Measurements from ENCODE around the gene NT5DC1. TPM values are rescaled to one million over a fixed set of nuclear protein-coding genes. Genes with fewer than 3 reads are reported as not detected.

Gene NT5DC1
- total RNA-seq, 1 donor from 2014 or later, result 46.0 TPM

- intact Hi-C loops (cut with DNase I), result no loop called here
- DNase-seq, result no peak
- no peaks in the 10 kb centered on the region for H3K9me3 ChIP-seq
- no peak for TF ChIP-seq CTCF (IDR thresholded peaks at IDR 0.05)
- peak overlapping the region; percentile 98 for H3K27ac ChIP-seq
- H3K36me3 ChIP-seq, result no peaks in the 10 kb centered on the region
- H3K4me3 ChIP-seq, result peak overlapping the region; percentile 84
- peaks cover 56% of the 10 kb centered on the region for H3K4me1 ChIP-seq
- no peak for ATAC-seq
- no peaks in the 10 kb centered on the region for H3K27me3 ChIP-seq (ENCODE audit: low read depth)
Measured at GRCh38 chr6:116101790-116102189, 1.1 kb downstream of the NT5DC1 start.

GRCh38 chr6:116102873-116103272 is 2.2 kb downstream of the NT5DC1 start:
- intact Hi-C loops (cut with DNase I), result no loop called here
- no peaks in the 10 kb centered on the region for H3K27me3 ChIP-seq (ENCODE audit: low read depth)
- H3K9me3 ChIP-seq, result no peaks in the 10 kb centered on the region
- no peak for TF ChIP-seq CTCF (IDR thresholded peaks at IDR 0.05)
- H3K27ac ChIP-seq, result no peak overlapping the region
- no peak for ATAC-seq
- H3K4me1 ChIP-seq, result peaks cover 58% of the 10 kb centered on the region
- H3K36me3 ChIP-seq, result no peaks in the 10 kb centered on the region
- no peak overlapping the region for H3K4me3 ChIP-seq
- DNase-seq, result no peak

GRCh38 chr6:116104636-116105035 is 4.0 kb downstream of the NT5DC1 start:
- peaks cover 58% of the 10 kb centered on the region for H3K4me1 ChIP-seq
- ATAC-seq (no peak), DNase-seq (no peak)
- no peak for TF ChIP-seq CTCF (IDR thresholded peaks at IDR 0.05)
- intact Hi-C loops (cut with DNase I), result no loop called here
- peaks cover 15% of the 10 kb centered on the region for H3K36me3 ChIP-seq
- H3K27ac ChIP-seq, result no peak overlapping the region
- no peaks in the 10 kb centered on the region for H3K9me3 ChIP-seq
- no peak overlapping the region for H3K4me3 ChIP-seq
- no peaks in the 10 kb centered on the region for H3K27me3 ChIP-seq (ENCODE audit: low read depth)

GRCh38 chr6:116105247-116105646 is 4.6 kb downstream of the NT5DC1 start:
- Histone ChIP-seq H3K9me3 (no peaks in the 10 kb centered on the region), H3K4me1 (peaks cover 52% of the 10 kb centered on the region), H3K27ac (no peak overlapping the region), H3K36me3 (peaks cover 19% of the 10 kb centered on the region), H3K4me3 (no peak overlapping the region), H3K27me3 (ENCODE audit: low read depth) (no peaks in the 10 kb centered on the region)
- ATAC-seq (no peak), DNase-seq (no peak)
- no peak for TF ChIP-seq CTCF (IDR thresholded peaks at IDR 0.05)
- intact Hi-C loops (cut with DNase I), result no loop called here

- Histone ChIP-seq H3K27me3 (ENCODE audit: low read depth) (no peaks in the 10 kb centered on the region), H3K9me3 (no peaks in the 10 kb centered on the region), H3K4me1 (peaks cover 51% of the 10 kb centered on the region), H3K27ac (no peak overlapping the region), H3K36me3 (peaks cover 28% of the 10 kb centered on the region), H3K4me3 (no peak overlapping the region)
- TF ChIP-seq CTCF (IDR thresholded peaks at IDR 0.05), result no peak
- ATAC-seq (no peak), DNase-seq (no peak)
- intact Hi-C loops (cut with DNase I), result no loop called here
Measured at GRCh38 chr6:116106146-116106545, 5.5 kb downstream of the NT5DC1 start.

- Histone ChIP-seq H3K9me3 (no peaks in the 10 kb centered on the region), H3K4me1 (peaks cover 28% of the 10 kb centered on the region), H3K27ac (no peak overlapping the region), H3K4me3 (no peak overlapping the region), H3K36me3 (peaks cover 49% of the 10 kb centered on the region), H3K27me3 (ENCODE audit: low read depth) (no peaks in the 10 kb centered on the region)
- DNase-seq (no peak), ATAC-seq (peak in 1 of 2 donors; percentile 47)
- intact Hi-C loops (cut with DNase I), result no loop called here
- TF ChIP-seq CTCF (IDR thresholded peaks at IDR 0.05), result no peak
Measured at GRCh38 chr6:116108836-116109235, 8.2 kb downstream of the NT5DC1 start.

Data from lower lobe of right lung (tissue), 2 donors.